Endothelial cell of umbilical vein (primary cell): Measurements from ENCODE around the gene RIC1. TPM values are rescaled to one million over a fixed set of nuclear protein-coding genes. Genes with fewer than 3 reads are reported as not detected.

Source experiments
- BruUV-seq: library from RNA; stranded (reverse); fragments of 400-500 nt; replicated peaks from 2 replicates; lab custom pipeline; 2021; lab: Mats Ljungman, UMichigan
- CTCF ChIA-PET: fragments of 300-600, 350-600 bp; sonication (Branson Sonifier 250); formaldehyde crosslinking; loops from one replicate; lab custom pipeline; 2021; ENCODE audit warnings: antibody characterized with exemption, inconsistent platforms; lab: Charles Lee
- POLR2A ChIA-PET: fragments of 300-600, 350-600 bp; sonication (Branson Sonifier 250); formaldehyde crosslinking; loops from one replicate; lab custom pipeline; 2021; ENCODE audit warnings: antibody characterized with exemption, inconsistent platforms; lab: Charles Lee
- DNase-seq: peaks from one replicate; pipeline ENCODE4 v3.0.0-alpha.2; 2011; ENCODE audit warnings: low read depth, low spot score
- FAIRE-seq: peaks from 2 replicates; lab custom pipeline; 2011; peaks lifted over from hg19 to GRCh38; lab: Jason Lieb, UNC
- H2AFZ ChIP-seq: 2 replicates; pipeline ENCODE4 v1.6.0; 2012; ENCODE audit warnings: low read depth, low read length, control low read depth, inconsistent platforms
- H3K27ac ChIP-seq: 2 replicates; pipeline ENCODE4 v1.5.1; 2011; ENCODE audit warnings: low read depth, mild to moderate bottlenecking, control low read depth, low read length, moderate library complexity; ENCODE audit not compliant: insufficient read depth
- H3K27me3 ChIP-seq, 2 experiments: 2 replicates each; pipeline versions ENCODE4 v1.6.0 to v1.6.1; 2011; ENCODE audit warnings: low read length in 2 of 2, mixed read lengths in 1 of 2; ENCODE audit not compliant: control insufficient read depth in 2 of 2, insufficient read depth in 2 of 2
- H3K36me3 ChIP-seq, 2 experiments: 2 replicates in 1 of 2; 3 replicates in 1 of 2; pipeline ENCODE4 v1.5.1; 2011; ENCODE audit warnings: low read length in 2 of 2, mild to moderate bottlenecking in 1 of 2, moderate library complexity in 1 of 2; ENCODE audit not compliant: control insufficient read depth in 2 of 2, insufficient read depth in 2 of 2; ENCODE audit errors: extremely low read depth in 1 of 2
- H3K4me1 ChIP-seq: 3 replicates; pipeline ENCODE4 v1.5.1; 2011; ENCODE audit warnings: mild to moderate bottlenecking, low read length; ENCODE audit not compliant: control insufficient read depth, insufficient read depth; ENCODE audit errors: extremely low read depth
- H3K4me2 ChIP-seq: 2 replicates; pipeline ENCODE4 v1.6.1; 2011; ENCODE audit warnings: low read length, control low read depth, mixed read lengths; ENCODE audit not compliant: insufficient read depth
- H3K4me3 ChIP-seq, 3 experiments: fragments of 200-600 bp in 1 of 3; sonication (generic), shearing (Covaris generic) in 1 of 3; replicated peaks in 1 of 3; 2 replicates each; pipeline ENCODE4 v1.5.1; 2011 to 2016; ENCODE audit warnings: control low read depth in 3 of 3, low read length in 3 of 3, mild to moderate bottlenecking in 2 of 3, inconsistent platforms in 1 of 3, low read depth in 1 of 3, moderate library complexity in 1 of 3; ENCODE audit not compliant: insufficient read depth in 1 of 3
- H3K79me2 ChIP-seq: 2 replicates; pipeline ENCODE4 v1.6.0; 2012; ENCODE audit warnings: low read length, inconsistent platforms; ENCODE audit not compliant: control insufficient read depth, insufficient read depth
- H3K9ac ChIP-seq: replicated peaks from 2 replicates; pipeline ENCODE3; 2011; ENCODE audit warnings: low read length, control low read depth; ENCODE audit not compliant: insufficient read depth; ENCODE audit errors: extremely low read depth
- H3K9me1 ChIP-seq: replicated peaks from 3 replicates; pipeline ENCODE4 v1.6.0; 2011; ENCODE audit warnings: mild to moderate bottlenecking, low read length; ENCODE audit not compliant: control insufficient read depth, insufficient read depth; ENCODE audit errors: extremely low read depth
- H3K9me3 ChIP-seq: replicated peaks from 2 replicates; pipeline ENCODE4 v1.5.1; 2012; ENCODE audit warnings: low read length, inconsistent platforms; ENCODE audit not compliant: control insufficient read depth, insufficient read depth
- H4K20me1 ChIP-seq: replicated peaks from 2 replicates; pipeline ENCODE3; 2011; ENCODE audit warnings: mild to moderate bottlenecking, low read length; ENCODE audit not compliant: control insufficient read depth, insufficient read depth; ENCODE audit errors: extremely low read depth
- EZH2 ChIP-seq: IDR thresholded peaks from 2 replicates; pipeline ENCODE4 v1.6.1; 2012; ENCODE audit warnings: borderline replicate concordance, low read depth, mild to moderate bottlenecking, moderate library complexity, low read length, inconsistent platforms; ENCODE audit not compliant: severe bottlenecking
- GATA2 ChIP-seq: IDR thresholded peaks from 2 replicates; pipeline ENCODE4 v1.7.0; 2011; ENCODE audit warnings: low read depth, mild to moderate bottlenecking, moderate library complexity, mixed read lengths, low read length; ENCODE audit not compliant: insufficient read length, insufficient read depth
- JUN ChIP-seq: IDR thresholded peaks from 2 replicates; pipeline ENCODE4 v1.6.1; 2011; ENCODE audit warnings: borderline replicate concordance, low read depth; ENCODE audit not compliant: insufficient read length, insufficient read depth
- MYC ChIP-seq: IDR thresholded peaks from one replicate; pipeline ENCODE4 v1.6.1; 2011; ENCODE audit warnings: mild to moderate bottlenecking, low read depth, low read length
- POLR2A ChIP-seq: IDR thresholded peaks from 2 replicates; pipeline ENCODE4 v1.6.1; 2012; ENCODE audit warnings: low read depth, mild to moderate bottlenecking, control low read depth, low read length
- POLR2AphosphoS5 ChIP-seq: IDR thresholded peaks from 2 replicates; pipeline ENCODE4 v1.6.1; 2012; ENCODE audit warnings: low read depth, mild to moderate bottlenecking, control low read depth, low read length, moderate library complexity; ENCODE audit not compliant: insufficient read depth
- dilution Hi-C: fragments of 300-500 bp; cut with MboI; formaldehyde crosslinking; loops from one replicate; pipeline ENCODE4 v1.15.0; 2019; ENCODE audit warnings: low sequenced_read_pairs; ENCODE audit not compliant: extremely low pct_ligation_motif_present
- intact Hi-C: fragments of 100-400 bp; cut with micrococcal nuclease; formaldehyde crosslinking; loops from one replicate; pipeline ENCODE4 v1.10.0; 2022
- polyA plus RNA-seq, 4 experiments: library from polyadenylated mRNA; depleted of rRNA in 3 of 4; stranded (reverse) in 3 of 4; unstranded in 1 of 4; fragments of >200 nt; gene quantifications; 2 replicates each; pipeline versions ENCODE4 v1.2.1 to v1.2.3, GENCODE V29; 2011 to 2012; ENCODE audit warnings: missing spikeins in 1 of 4
- total RNA-seq: library from RNA; stranded (reverse); gene quantifications from 2 replicates; pipeline ENCODE4 v1.2.3, GENCODE V29; 2021
- TF ChIP-seq, protein P1 (sequence below): IDR thresholded peaks from 2 replicates; pipeline ENCODE4 v1.6.1; 2011; ENCODE audit not compliant: insufficient read depth, insufficient read length
- TF ChIP-seq, protein P2 (sequence below), 2 donors: IDR thresholded peaks; 1 replicate in 1 of 2; 2 replicates in 1 of 2; pipeline ENCODE4 v1.5.1; 2011; ENCODE audit warnings: low read length in 2 of 2, mild to moderate bottlenecking in 2 of 2, moderate library complexity in 2 of 2, control low read depth in 1 of 2, inconsistent platforms in 1 of 2, low read depth in 1 of 2; ENCODE audit not compliant: insufficient read depth in 1 of 2; ENCODE audit errors: extremely low read depth in 1 of 2

The RIC1 gene
- total and polyA plus RNA-seq, 2 donors (not counting 3 experiments of a cell fraction or from before 2014, with no cell fraction given) = 14.0 to 23.5 TPM

DNA sequence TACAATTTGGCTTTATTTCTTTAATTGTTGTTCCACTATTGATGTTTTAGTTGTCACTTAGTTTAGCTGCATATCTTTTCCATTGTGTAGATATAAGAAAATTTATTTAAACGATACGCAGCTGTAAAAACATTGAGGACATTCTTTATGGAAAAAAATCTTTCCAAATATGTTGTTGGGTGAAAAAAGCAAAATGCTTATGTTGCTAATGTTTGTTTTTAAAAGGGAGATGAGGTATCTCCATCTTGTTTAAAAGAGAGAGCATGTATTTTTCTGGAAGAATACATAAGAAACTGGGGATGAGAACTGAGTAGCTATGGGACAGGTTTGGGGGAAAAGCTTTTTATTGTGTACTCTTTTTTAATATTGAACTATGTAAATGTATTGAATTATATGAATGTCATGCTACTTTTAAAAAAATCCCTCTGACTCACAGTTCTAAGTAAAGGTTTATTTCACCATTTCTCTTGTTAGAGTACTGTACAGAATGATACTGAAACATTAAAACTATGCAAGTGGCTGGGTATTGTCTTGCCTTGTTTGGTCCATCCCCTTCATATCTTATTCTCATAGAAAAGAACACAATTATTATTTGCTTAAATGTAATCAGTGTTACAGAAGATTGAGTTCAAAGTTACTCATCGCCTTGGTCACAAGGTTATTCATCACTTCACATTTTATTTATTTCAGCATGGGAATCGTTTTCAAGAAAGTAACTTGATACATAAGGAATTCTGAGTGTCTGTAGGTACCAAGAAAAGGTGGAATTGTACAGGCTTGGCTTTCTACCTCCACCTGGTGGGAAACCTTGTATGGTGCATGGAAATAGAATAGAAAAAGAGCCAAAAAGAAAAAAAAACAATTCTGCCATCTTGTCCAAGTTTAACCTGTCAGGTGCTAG is 85.8 kb downstream of the RIC1 start:
- Histone ChIP-seq H3K9me3 (no peaks in the 10 kb centered on the region), H2AFZ (no peak overlapping the region), H3K4me3 (no peak overlapping the region), H3K9ac (no peak overlapping the region), H3K4me2 (no peak overlapping the region), H3K9me1 (no peaks in the 10 kb centered on the region), H3K4me1 (peaks cover 19% of the 10 kb centered on the region), H3K27ac (no peak overlapping the region), H3K79me2 (no peaks in the 10 kb centered on the region), H3K36me3 (peaks cover 0 to 7% of the 10 kb centered on the region in 2 experiments), H4K20me1 (no peaks in the 10 kb centered on the region), H3K27me3 (no peaks in the 10 kb centered on the region)
- DNase-seq = peak; percentile 36
- TF ChIP-seq POLR2AphosphoS5 (no peak), EZH2 (no peak), GATA2 (no peak), JUN (no peak), POLR2A (no peak), MYC (no peak)
- TF ChIP-seq, protein P1, sequence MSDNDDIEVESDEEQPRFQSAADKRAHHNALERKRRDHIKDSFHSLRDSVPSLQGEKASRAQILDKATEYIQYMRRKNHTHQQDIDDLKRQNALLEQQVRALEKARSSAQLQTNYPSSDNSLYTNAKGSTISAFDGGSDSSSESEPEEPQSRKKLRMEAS = no peak
- TF ChIP-seq, protein P2, sequence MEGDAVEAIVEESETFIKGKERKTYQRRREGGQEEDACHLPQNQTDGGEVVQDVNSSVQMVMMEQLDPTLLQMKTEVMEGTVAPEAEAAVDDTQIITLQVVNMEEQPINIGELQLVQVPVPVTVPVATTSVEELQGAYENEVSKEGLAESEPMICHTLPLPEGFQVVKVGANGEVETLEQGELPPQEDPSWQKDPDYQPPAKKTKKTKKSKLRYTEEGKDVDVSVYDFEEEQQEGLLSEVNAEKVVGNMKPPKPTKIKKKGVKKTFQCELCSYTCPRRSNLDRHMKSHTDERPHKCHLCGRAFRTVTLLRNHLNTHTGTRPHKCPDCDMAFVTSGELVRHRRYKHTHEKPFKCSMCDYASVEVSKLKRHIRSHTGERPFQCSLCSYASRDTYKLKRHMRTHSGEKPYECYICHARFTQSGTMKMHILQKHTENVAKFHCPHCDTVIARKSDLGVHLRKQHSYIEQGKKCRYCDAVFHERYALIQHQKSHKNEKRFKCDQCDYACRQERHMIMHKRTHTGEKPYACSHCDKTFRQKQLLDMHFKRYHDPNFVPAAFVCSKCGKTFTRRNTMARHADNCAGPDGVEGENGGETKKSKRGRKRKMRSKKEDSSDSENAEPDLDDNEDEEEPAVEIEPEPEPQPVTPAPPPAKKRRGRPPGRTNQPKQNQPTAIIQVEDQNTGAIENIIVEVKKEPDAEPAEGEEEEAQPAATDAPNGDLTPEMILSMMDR (IDR thresholded peaks at IDR 0.05; ENCODE audit: extremely low read depth in 1 of 2, insufficient read depth in 1 of 2, low read depth in 1 of 2, low read length in 2 of 2) = peak in 1 of 2 donors; percentile 12
- no TSS peak for BruUV-seq
- dilution Hi-C loops (no loop called here), intact Hi-C loops (loop anchor here (5.0 kb wide), 1 partner anchor 107 kb away; no protein-coding TSS in a partner anchor)
- FAIRE-seq = no peak
- CTCF ChIA-PET = interaction anchor here (0.8 to 1.4 kb wide), 4 partner anchors 86 to 952 kb away, joined by 3 to 8 read pairs (median 4); partner anchors contain the start of gene RIC1
- POLR2A ChIA-PET = no interaction called here
